ENCODE results near the gene SMAD3.

GRCh38 chr15:67150023-67150860 is 84.8 kb downstream of the SMAD3 start:
- TF ChIP-seq, protein P1, sequence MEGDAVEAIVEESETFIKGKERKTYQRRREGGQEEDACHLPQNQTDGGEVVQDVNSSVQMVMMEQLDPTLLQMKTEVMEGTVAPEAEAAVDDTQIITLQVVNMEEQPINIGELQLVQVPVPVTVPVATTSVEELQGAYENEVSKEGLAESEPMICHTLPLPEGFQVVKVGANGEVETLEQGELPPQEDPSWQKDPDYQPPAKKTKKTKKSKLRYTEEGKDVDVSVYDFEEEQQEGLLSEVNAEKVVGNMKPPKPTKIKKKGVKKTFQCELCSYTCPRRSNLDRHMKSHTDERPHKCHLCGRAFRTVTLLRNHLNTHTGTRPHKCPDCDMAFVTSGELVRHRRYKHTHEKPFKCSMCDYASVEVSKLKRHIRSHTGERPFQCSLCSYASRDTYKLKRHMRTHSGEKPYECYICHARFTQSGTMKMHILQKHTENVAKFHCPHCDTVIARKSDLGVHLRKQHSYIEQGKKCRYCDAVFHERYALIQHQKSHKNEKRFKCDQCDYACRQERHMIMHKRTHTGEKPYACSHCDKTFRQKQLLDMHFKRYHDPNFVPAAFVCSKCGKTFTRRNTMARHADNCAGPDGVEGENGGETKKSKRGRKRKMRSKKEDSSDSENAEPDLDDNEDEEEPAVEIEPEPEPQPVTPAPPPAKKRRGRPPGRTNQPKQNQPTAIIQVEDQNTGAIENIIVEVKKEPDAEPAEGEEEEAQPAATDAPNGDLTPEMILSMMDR (IDR thresholded peaks at IDR 0.05), result no peak
- TF ChIP-seq POLR2A (IDR thresholded peaks at IDR 0.05), result no peak
